C1 segment of cervical spinal cord (tissue), 14 donors: ENCODE data around the gene RPSA.
"Not testable (repeated sequence)": the region's sequence is repeated elsewhere in the genome, so short reads cannot be mapped to it uniquely, and the experiment has no call there.

ENCODE experiments used
- DNase-seq, 14 donors: peaks; one replicate each; lab custom pipeline; 2025; lab: John Stamatoyannopoulos, UW

Gene RPSA

GRCh38 chr3:39419742-39420315, 13.3 kb downstream of the RPSA start:
- DNase-seq, result no peak

- no peak for DNase-seq
Observed at GRCh38 chr3:39420543-39420942, 14.0 kb downstream of the RPSA start.

- DNase-seq, result no peak
Observed at GRCh38 chr3:39423436-39423970, 17.0 kb downstream of the RPSA start.

GRCh38 chr3:39426312-39426711, 19.8 kb downstream of the RPSA start:
- DNase-seq, result no peak

- no peak for DNase-seq
Observed at GRCh38 chr3:39427506-39427905, 21.0 kb downstream of the RPSA start.

- no peak for DNase-seq
Observed at GRCh38 chr3:39428745-39429201, 22.3 kb downstream of the RPSA start.

GRCh38 chr3:39429466-39429865, 22.9 kb downstream of the RPSA start:
- no peak for DNase-seq

GRCh38 chr3:39432342-39432741, 25.8 kb downstream of the RPSA start:
- DNase-seq, result no peak

- DNase-seq, result no peak
Observed at GRCh38 chr3:39433642-39434041, 27.1 kb downstream of the RPSA start.

- DNase-seq, result no peak
Observed at GRCh38 chr3:39434574-39434973, 28.1 kb downstream of the RPSA start.

GRCh38 chr3:39435006-39435748, 28.7 kb downstream of the RPSA start:
- no peak for DNase-seq

GRCh38 chr3:39438880-39439279, 32.4 kb downstream of the RPSA start:
- DNase-seq, result no peak

- DNase-seq, result no peak
Observed at GRCh38 chr3:39440316-39440715, 33.8 kb downstream of the RPSA start.

GRCh38 chr3:39443530-39443929, 37.0 kb downstream of the RPSA start:
- no peak for DNase-seq

- DNase-seq, result no peak
Observed at GRCh38 chr3:39445927-39446326, 39.4 kb downstream of the RPSA start.

- no peak for DNase-seq
Observed at GRCh38 chr3:39446444-39446843, 39.9 kb downstream of the RPSA start.

- peak in 12 of 14 donors; percentile 12 to 75 (median 46) for DNase-seq
Observed at GRCh38 chr3:39447637-39448483, 41.3 kb downstream of the RPSA start.

GRCh38 chr3:39448506-39449233, 42.1 kb downstream of the RPSA start:
- no peak for DNase-seq

- no peak for DNase-seq
Observed at GRCh38 chr3:39449796-39450195, 43.3 kb downstream of the RPSA start.

- DNase-seq, result no peak
Observed at GRCh38 chr3:39453134-39453533, 46.6 kb downstream of the RPSA start.

GRCh38 chr3:39453872-39454271, 47.4 kb downstream of the RPSA start:
- DNase-seq, result not testable (repeated sequence)
